Occipital lobe (tissue), 2 donors: ENCODE data around the gene ATG4D. TPM values are rescaled to one million over a fixed set of nuclear protein-coding genes. Genes with fewer than 3 reads are reported as not detected.

Experiments
- DNase-seq: peaks from one replicate; lab custom pipeline; 2025; lab: John Stamatoyannopoulos, UW
- total RNA-seq: library from RNA; depleted of rRNA; stranded (reverse); fragments of >200 nt; gene quantifications from one replicate; pipeline ENCODE4 v1.2.3, GENCODE V29; 2014

ATG4D gene
- 11.7 TPM for total RNA-seq

DNA sequence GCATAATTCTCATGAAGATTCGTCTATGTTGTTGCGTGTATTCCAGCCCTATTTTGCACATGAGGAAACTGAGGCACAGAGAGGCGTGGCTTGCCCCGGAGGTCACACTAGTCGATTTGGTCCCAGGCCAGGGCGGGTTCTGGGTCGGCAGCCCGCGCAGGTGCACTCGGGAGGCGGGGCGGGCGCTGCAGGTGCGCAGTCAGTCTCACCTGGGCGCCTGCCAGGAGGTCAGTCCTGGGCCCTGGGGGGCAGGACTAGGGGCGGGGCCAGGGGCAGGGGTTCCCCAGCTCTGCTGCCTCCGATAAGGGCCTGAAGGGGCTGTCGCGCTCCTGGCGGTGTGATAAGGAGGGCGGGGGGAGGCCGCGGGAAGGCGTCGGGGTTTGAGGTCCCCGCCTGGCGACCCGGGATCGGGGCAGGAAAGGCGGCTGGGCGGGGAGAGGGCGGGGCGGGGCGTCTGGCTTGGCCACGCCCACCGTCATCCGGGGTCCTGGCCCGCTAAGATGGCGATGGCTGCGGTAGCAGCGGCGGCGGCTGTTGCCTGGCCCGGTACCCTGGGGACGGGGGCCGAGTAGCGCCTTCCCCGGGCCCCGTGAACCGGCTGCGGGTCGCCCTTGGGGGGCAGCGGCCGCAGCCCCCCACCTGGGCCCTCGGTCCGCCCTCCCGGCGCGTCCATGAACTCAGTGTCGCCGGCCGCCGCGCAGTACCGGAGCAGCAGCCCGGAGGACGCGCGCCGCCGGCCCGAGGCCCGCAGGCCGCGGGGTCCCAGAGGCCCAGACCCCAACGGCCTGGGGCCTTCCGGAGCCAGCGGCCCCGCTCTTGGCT, at the start of gene ATG4D:
TSS of gene ATG4D (plus strand) at position 485 of the 822 bp plus-strand sequence. CDS start at position 672, 187 bp downstream.
- peak; percentile 63 for DNase-seq

DNA sequence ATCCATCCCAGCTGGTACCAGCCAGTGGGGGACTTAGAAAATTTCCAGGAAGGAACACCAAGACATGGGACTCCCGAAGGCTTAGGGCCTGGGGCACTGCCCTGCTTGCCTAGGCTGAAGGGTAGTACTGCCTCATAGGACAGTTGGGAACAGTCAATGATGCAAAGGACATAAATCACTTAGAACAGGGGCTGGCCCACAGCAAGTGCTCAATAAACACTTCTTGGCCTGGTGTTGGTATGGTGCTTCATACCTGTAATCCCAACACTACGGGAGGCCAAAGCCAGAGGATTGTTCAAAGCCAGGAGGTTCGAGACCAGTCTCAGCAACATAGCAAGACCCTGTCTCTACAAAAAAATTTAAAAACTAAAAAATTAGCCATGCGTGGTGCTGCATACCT, 46.3 kb upstream of the ATG4D start:
- no peak for DNase-seq

DNA sequence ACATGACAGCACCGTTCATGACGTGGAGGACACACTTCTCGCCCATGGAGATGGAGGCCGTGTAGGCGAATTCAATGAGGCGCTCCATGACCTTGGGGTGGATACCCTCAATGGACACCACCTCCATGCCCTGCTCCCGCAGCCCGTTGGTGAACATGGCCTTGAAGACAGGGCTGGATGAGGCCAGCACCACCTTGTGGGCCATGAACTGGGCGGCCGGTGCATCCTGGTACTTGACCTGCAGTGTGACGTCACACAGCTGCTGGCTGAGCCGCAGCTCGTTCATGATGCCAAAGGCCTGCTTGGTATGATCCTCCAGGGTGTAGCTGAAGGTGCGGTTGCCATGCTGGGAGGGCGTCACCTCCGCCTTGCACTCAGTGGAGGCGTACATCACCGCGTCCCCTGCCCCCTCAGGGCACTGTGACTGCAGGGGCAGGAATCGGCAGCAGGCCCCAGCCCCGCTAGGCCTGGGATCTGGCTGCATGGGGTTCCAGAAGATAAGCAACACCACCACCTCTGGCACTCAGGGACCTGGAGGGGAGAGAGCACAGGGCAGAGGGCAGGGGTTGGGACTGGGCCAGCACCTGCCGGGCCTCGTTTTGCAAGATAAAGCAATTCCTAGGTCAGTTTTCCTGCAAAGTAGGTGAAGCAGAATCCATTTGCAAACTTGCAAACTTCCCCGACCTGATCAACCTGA, 44.0 kb upstream of the ATG4D start:
- no peak for DNase-seq

DNA sequence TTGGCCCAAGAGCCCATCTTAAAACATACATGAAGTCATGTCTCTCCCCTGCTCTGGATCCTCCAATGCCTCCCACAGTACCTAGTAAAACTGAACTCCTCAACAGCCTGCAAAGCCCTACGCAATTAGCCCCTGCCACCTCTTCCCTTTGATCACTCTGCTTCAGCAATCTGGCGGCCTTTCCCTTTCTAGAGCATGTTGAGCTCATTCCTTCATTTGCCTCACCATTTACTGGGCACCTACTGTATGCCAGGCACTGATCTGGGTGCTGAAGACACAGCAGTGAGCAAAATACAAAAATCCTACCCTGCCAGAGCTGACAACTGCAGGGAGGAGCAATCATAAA, 43.5 kb upstream of the ATG4D start:
- no peak for DNase-seq

DNA sequence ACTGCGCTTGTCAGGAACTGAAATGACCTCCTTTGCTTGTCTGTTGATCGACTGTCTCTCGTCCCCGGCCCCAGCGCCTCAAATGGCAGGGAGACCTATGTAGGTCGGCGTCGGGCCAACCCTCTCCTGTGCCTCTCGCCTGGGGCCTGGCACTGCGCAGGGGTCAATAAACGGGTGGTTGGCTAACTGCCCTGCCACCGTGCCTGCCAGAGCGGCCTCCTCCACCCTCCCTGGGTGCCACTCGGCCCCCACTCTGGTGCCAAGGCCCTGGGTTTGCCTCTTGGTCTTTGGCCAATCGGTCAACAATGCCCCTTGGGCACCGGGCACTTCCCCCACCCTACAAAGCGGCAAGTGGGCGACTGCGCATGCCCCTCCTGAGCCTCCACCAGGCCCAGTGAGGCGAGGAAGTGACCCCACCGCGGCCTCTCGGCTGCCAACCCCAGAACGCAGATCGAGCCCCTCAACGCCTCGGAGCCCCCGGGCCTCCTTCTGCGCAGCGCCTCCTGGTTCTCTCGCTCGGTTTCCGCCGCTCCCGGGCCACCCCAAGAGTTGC, 41.7 kb upstream of the ATG4D start:
- DNase-seq: peak; percentile 38

DNA sequence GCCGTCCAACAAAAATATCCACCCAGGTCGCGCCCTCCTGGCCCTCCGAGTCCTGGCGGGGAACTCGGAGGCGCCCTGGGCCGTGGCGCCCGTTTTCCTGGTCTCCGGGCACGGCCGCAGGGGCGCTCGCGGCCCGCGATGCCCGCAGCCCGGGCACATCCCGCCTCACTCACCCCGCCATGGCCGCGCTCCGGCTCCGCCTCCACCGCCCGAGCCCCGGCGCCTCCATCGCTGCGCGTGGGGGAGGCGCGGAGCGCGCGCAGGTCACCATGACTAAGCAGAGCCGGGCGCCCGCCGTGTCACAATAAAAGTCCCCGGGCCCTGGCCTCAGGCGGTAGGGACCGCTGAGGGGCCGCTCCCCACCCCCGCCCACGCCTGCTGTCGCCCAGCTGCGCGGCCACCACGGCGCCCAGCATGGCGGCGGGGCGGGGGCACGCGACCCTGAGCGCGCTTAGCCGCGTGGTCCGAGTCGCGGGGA, 41.1 kb upstream of the ATG4D start:
- peak; percentile 79 for DNase-seq

DNA sequence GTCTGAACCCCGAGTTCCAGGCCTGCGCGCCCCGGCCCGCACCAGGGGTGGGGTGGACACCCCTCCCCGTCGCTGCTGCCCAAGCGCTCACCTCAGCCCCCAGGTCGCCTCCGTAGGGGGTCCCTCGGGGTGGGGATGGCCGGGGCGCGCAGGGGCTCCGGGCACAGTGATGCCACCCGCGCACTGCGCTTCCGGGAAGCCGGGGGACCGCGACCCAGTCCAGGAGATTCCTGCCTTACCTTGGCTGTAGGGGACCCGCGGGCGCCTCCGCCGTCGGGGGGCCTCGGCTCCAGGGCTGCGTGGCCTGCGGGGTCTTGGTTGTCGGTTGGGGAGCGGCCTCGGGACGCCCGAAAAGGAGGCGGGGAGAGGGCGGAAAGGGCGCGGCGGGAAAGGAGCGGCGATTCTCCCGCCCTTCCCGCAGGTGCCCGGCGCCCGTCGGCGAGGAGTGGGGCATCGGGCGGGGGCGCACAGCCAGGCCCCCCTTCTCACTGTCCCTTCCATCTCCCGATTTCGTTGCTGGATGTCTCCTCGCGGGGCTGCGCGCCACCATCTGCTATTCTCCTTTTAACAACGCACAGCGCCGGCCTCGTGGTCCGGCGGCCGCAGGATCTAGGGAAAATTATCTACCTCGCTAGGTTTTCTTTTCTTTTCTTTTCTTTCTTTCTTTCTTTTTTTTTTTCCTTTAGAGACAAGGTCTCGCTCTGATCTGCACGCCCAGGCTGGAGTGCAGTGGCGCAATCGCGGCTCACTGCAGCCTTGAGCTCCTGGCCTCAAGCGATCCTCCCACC, 40.5 kb upstream of the ATG4D start, which contains the start of gene KEAP1:
TSS of gene KEAP1 (minus strand) at position 355 of the 788 bp plus-strand sequence. CDS start 3,323 bp downstream, outside the sequence.
- no peak for DNase-seq

DNA sequence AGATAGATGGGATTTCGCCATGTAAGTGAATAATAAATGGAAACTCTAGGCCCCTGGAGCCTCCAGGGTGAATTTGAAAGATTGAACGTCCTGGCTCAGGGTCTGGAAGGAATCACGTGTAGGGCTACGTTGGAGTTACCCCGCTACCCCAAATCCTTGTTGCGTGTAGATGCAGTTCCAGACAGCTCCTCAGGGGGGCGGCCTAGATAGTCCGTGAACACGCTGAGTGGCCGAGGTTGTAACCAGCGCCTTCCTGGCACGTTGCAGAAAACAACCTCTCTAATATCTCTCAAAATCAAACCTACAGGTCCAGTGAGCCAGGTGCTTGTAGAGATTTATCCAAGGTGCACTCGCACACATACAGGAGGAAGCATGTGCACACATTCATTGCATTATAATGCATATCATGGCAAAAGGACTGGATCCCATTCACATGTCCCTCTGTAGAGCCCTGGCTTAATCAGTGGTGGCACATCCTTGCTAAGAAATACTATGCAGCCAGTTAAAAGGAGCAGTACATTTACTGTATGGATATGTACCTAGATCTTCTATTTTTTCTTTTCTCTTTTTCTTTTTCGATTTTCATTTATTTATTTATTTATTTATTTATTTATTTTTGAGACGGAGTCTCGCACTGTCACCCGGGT, 38.0 kb upstream of the ATG4D start:
- no peak for DNase-seq

DNA sequence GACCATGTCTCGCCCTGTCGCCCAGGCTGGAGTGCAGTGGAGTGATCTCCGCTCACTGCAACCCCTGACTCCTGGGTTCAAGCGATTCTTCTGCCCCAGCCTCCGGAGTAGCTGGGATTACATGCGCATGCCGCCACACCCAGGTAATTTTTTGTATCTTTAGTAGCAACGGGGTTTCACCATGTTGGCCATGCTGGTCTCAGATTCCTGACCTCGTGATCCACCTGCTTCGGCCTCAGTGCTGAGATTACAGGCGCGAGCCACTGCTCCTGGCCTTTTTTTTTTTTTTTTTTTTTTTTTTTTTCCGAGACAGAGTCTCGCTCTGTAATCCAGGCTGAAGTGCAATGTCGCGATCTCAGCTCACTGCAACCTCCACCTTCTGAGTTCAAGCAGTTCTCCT, 35.7 kb upstream of the ATG4D start:
- DNase-seq: no peak

DNA sequence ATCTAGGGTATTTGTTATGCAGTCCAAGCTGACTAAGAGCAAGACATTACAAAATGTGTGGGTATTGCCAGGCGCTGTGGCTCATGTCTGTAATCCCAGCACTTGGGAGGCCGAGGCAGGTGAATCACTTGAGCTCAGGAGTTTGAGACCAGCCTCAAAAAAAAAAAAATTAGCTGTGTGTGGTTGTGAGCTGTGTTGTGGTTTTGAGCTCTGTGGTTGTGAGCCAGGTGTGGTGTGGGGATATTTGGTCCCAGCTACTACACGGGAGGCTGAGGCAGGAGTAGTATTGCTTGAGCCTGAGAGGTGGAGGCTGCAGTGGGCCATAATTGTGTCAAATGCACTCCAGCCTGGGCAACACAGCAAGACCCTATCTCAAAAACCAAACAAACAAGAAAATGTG, 35.0 kb upstream of the ATG4D start:
- DNase-seq: no peak

DNA sequence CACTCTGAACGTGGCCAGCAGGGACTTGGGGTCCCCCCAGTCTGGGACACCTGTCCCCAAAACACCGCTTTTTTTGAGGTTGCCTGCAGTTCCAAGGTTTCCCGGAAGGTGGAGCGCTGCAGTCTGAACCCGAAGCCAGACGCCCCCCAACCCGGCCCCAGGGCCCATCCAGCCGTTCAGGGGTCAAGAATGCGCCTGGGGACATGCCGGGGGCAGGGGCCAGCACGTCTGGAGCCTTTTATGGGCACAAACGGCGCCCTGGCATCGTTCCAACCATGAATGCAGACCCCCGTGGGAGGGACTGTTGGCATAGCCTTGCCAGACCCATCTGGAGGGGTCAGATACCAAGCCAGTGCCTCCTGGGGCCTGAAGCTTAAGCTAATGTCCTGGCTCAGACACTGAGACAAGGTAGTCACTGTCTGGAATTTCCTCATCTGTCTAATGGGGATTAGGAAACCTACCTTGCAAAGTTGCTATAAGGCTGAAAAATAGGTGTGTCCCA, 33.4 kb upstream of the ATG4D start:
- DNase-seq: no peak

DNA sequence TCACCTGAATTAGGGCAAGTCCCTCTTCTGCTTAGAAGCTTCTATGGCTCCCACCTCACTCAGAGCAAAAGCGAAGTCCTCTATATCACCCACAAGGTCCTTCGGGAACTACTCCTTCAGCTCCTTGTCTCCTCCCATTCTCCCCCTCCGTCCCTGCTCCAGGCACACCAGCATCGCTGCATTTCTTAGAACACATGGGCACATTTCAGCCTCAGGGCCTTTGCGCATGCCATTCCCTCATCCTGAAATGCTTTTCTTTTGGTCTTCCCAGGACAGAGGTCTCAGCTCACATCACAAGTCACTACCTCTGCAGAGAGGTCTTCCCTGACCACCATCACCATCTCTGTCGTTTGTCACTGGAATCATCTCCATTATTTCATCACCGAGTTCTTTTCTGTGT, 30.5 kb upstream of the ATG4D start:
- DNase-seq: no peak

DNA sequence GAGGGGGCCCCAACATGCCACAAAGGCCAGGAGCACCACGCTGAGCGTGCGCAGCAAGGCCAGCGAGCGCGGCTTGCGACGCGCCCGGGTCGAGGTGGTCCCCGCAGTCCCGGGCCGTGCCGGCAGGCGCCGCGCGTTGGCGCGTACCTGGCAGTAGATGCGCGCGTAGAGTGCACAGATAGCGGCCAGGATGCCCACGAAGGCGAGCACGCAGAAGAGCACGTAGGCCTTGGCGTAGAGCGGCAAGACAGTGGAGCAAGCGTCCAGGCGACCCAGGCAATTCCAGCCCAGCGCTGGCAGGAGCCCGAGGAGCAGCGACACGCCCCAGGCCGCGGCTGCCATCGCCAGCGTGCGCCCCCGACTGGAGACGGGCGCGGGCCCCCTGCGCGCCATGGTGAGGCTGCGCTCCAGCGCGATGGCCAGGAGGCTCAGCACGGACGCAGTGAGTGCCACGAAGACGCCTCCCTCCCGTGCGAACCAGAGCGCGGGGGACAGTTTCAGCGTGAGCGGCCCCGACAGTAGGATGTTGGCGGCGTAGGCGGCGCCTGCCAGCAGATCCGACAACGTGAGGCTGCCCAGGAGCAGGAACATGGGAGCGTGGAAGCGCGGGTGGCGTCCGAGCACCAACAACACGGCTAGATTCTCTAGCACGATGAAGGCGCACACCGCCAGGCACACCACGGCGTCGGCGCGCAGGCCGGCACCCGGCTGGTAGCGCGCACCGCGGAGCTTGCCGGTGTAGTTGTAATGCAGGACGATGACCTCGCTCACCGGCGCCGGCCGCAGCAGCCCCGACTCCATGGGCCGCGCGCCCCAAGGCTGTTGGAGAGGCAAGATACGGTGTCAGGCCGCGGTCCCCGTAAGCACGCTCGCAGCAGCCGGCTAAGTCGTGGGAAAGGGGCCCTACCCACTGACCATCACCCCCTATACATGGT, 29.2 kb upstream of the ATG4D start:
- no peak for DNase-seq

DNA sequence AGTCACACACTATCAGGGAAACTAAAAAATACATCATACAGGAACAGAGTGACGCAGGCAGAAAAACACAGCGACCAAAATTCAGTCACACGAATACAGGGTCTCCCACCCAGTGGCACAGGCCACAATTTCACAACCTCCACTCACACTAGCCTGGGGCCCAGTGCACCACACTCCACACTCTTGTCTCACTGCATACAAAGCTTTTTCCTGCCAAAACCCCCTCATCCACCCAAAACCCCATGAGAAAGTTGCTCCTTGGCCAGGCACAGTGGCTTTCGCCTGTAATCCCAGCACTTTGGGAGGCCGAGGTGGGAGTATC, 27.7 kb upstream of the ATG4D start:
- DNase-seq: no peak

DNA sequence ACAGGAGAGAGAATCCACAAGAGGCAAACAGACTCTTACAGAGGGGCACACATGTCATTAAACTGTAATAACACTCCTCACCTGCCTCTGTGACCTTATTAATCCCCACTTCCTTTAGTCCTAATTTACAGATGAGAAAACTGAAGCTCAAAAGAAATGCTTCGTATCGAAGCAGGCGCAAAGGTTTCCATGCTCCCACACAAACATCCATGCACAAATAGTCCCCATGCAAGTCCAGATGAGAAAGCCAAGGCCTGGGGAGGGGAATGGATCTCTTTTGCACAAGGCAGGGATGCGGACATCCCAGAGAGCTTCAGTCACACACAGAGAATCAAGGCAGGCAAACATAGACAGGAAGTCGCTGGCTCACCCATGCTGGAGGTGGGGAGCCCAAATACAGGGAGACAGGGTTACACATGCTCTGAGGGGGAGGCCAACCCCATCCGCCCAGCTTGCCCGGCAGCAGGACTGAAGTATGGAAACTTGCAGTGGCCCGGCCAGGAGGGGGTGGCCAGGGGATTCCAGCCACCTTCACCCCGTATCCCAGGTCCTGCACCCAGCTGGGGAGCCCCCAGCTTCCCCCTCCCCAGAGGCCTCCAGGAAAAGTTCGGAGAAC, 26.9 kb upstream of the ATG4D start:
- no peak for DNase-seq

DNA sequence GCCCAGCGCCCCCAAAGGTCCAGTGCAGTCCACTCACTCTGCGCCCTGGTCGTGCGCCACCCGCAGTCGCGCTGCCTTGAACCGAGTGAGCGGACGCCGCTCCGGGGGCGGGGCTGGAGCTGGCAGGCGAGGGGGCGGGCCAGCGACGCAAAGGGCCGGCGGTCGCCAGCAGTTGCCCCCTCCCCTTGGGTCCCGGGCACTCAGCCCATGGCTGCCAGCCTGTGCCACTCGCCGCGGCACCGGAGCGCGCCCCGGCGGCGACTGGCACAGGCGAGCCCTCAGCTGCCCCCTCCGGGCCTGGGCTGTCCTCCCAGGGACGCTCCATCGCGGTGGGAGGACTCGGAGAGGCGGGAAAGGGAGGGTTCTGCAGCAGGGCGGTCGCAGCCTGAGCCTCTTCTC, 26.3 kb upstream of the ATG4D start, which contains the start of gene S1PR5:
TSS of gene S1PR5 (minus strand) at position 87 of the 399 bp plus-strand sequence. CDS start 2,436 bp downstream, outside the sequence.
- DNase-seq: peak; percentile 73

DNA sequence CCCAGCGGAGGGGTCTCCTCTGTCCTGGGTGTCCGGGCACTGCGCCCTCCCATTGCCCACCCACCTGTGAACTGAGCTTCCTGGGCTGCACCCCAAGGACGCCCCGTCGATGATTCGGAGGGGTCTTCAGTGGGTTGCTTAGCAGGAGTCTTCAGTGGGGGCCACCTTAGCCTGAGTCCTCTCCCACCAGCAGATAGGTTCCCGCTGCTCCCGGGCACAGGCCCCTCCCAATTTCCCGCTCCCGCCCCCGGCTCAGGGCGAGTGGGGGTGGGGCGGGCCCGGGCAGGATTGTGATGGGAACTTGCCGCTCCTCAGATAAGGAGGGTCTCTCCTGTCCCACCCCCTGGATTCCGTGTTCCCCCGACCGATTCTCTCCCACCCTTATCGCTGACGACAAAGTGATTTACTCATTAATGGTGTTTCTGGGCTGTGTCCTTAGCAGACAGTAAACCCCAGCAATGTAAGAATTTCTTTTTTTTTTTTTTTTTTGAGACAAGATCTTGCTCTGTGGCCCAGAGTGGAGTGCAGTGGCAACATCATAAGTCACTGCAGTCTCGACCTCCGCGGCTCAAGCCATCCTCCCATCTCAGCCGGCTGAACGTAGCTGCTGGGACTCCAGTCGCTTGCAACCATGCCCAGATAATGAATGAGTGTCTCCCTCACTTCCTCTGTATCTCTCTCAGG, 25.8 kb upstream of the ATG4D start:
- DNase-seq: no peak

DNA sequence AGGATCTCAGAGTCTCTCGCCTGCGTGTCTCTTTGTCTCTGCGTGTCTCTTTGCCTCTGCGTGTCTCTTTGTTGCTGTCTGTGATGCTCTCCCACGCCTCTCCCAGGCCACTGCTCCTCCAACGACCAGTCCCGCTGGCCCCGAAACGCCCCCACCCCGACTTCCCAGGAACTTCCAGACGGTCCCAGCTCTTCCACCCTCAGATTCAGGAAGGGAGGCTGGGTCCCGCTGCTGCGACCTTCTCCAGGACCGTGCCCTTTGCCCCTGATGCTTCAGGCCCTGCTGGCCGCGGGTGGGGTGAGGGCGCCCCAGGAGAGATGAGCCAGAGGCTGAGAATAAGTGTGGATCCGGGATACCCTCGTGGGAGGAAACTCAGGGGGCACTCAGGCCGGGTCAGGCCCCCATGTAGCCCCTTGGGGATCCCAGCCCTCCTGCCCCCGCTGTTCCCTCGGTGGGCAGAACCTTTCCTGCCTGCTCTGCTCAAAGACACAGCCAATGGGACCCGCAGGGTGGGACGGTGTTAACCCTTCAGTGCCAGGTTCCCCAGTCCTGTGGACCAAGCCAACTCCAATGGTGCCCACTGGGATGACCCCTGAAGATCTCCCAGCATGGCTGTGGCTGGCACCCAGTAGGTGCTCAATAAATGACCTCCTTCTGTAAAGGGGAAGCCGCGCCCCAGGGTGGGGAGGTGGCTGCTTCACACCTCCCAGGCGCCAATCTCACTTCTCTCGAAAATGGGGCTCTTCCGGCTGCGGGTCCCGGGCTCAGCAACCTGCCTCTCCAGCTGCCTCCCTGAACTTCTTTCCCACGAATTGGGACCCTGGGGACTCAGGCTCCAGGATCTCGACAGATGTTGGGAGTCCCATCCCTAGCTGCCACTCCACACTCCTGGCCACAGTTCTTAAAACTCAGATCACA, 25.0 kb upstream of the ATG4D start:
- DNase-seq: no peak
